ENCODE data around the gene CLP1. TPM values are rescaled to one million over a fixed set of nuclear protein-coding genes. Genes with fewer than 3 reads are reported as not detected.
"Not testable (repeated sequence)": the region's sequence is repeated elsewhere in the genome, so short reads cannot be mapped to it uniquely, and the experiment has no call there.

Gene CLP1
- total RNA-seq, 4 donors from 2014 or later, result 6.3 to 15.1 (median 7.8) TPM

GRCh38 chr11:57703341-57703740 is 45.8 kb downstream of the CLP1 start:
- TF ChIP-seq CTCF (IDR thresholded peaks at IDR 0.05), result no peak
- TF ChIP-seq EP300 (IDR thresholded peaks at IDR 0.05), result no peak
- TF ChIP-seq POLR2A (IDR thresholded peaks at IDR 0.05), result no peak
- H3K36me3 ChIP-seq, result peaks cover 3 to 77% (median 17%) of the 10 kb centered on the region in 3 donors
- DNase-seq (ENCODE audit: low spot score in 2 of 2), result no peak
- peaks cover 0 to 3% (median 0%) of the 10 kb centered on the region in 4 donors for H3K4me1 ChIP-seq
- 73 to 90% methylated on average over 4 of the region's 4 CpGs for WGBS, 2 donors
- no peak overlapping the region for H3K4me3 ChIP-seq
- no peak overlapping the region for H3K27ac ChIP-seq
- H3K27me3 ChIP-seq, result no peaks in the 10 kb centered on the region
- no peaks in the 10 kb centered on the region for H3K9me3 ChIP-seq

GRCh38 chr11:57704932-57705331 is 47.4 kb downstream of the CLP1 start:
- 95% methylated on average over 6 of the region's 6 CpGs for WGBS, 2 donors
- no peaks in the 10 kb centered on the region for H3K27me3 ChIP-seq
- H3K36me3 ChIP-seq, result peaks cover 0 to 61% (median 17%) of the 10 kb centered on the region in 3 donors
- H3K9me3 ChIP-seq, result no peaks in the 10 kb centered on the region
- DNase-seq (ENCODE audit: low spot score in 2 of 2), result no peak
- no peak for TF ChIP-seq CTCF (IDR thresholded peaks at IDR 0.05)
- no peak for TF ChIP-seq POLR2A (IDR thresholded peaks at IDR 0.05)
- no peak for TF ChIP-seq EP300 (IDR thresholded peaks at IDR 0.05)
- H3K27ac ChIP-seq, result no peak overlapping the region
- H3K4me1 ChIP-seq, result peaks cover 0 to 9% (median 0%) of the 10 kb centered on the region in 4 donors
- H3K4me3 ChIP-seq, result no peak overlapping the region

- WGBS, 2 donors, result 87 to 90% methylated on average over 8 of the region's 8 CpGs
- Histone ChIP-seq H3K36me3 (peaks cover 0 to 56% (median 17%) of the 10 kb centered on the region in 3 donors), H3K4me1 (peaks cover 0 to 14% (median 0%) of the 10 kb centered on the region in 4 donors)
- not testable (repeated sequence) for H3K27ac ChIP-seq; H3K27me3 ChIP-seq; DNase-seq (ENCODE audit: low spot score in 2 of 2); H3K4me3 ChIP-seq; H3K9me3 ChIP-seq
Measured at GRCh38 chr11:57705432-57705831, 47.9 kb downstream of the CLP1 start.

GRCh38 chr11:57709802-57710367 is 52.3 kb downstream of the CLP1 start:
- Histone ChIP-seq H3K9me3 (no peaks in the 10 kb centered on the region), H3K27me3 (no peaks in the 10 kb centered on the region), H3K36me3 (peaks cover 0 to 18% (median 1%) of the 10 kb centered on the region in 3 donors), H3K4me3 (no peak overlapping the region), H3K4me1 (peaks cover 0 to 42% (median 14%) of the 10 kb centered on the region in 4 donors), H3K27ac (no peak overlapping the region)
- 90 to 92% methylated on average over 5 of the region's 5 CpGs for WGBS, 2 donors
- no peak for TF ChIP-seq EP300 (IDR thresholded peaks at IDR 0.05)
- no peak for TF ChIP-seq POLR2A (IDR thresholded peaks at IDR 0.05)
- no peak for TF ChIP-seq CTCF (IDR thresholded peaks at IDR 0.05)
- no peak for DNase-seq (ENCODE audit: low spot score in 2 of 2)

Small RNA genes lying within 50 kb of the gene (small RNA-seq; reads per million reads assigned to genes)
- gene MIR130A, result 376 reads per million, percentile 97 among the genes with 10 or more reads in this experiment

Other genes with a start within 250 kb of the CLP1 start
- gene SLC43A3, start 230.6 kb upstream of the CLP1 start, total RNA-seq, result 100 to 1,000 TPM in 2 of 4 donors, 10 to 100 TPM in 2; 42.2 to 110 (median 94.7) TPM
- gene RTN4RL2, start 197.2 kb upstream of the CLP1 start, total RNA-seq, result 1 to 10 TPM in 1 of 4 donors, under 1 TPM in 2, not detected in 1; 0.20 to 1.5 (median 0.42) TPM
- gene SLC43A1, start 142.1 kb upstream of the CLP1 start, total RNA-seq, result 10 to 100 TPM; 35.8 to 47.3 (median 42.4) TPM
- gene TIMM10, start 127.0 kb upstream of the CLP1 start, total RNA-seq, result 10 to 100 TPM; 20.2 to 51.6 (median 40.1) TPM
- not detected for gene SMTNL1, start 120.2 kb upstream of the CLP1 start, total RNA-seq
- gene UBE2L6, start 90.1 kb upstream of the CLP1 start, total RNA-seq, result 10 to 100 TPM; 22.4 to 35.7 (median 25.5) TPM
- 100 to 1,000 TPM; 508 to 826 (median 607) TPM for gene SERPING1, start 60.1 kb upstream of the CLP1 start, total RNA-seq
- 1 to 10 TPM in 1 of 4 donors, under 1 TPM in 3; 0.30 to 1.7 (median 0.41) TPM for gene YPEL4, start 7.8 kb upstream of the CLP1 start, total RNA-seq
- 10 to 100 TPM; 26.0 to 57.3 (median 33.7) TPM for gene ZDHHC5, start 10.4 kb downstream of the CLP1 start, total RNA-seq
- gene MED19, start 54.5 kb downstream of the CLP1 start, total RNA-seq, result 10 to 100 TPM; 11.9 to 17.3 (median 15.4) TPM
- 10 to 100 TPM; 54.3 to 89.4 (median 71.7) TPM for gene TMX2, start 54.8 kb downstream of the CLP1 start, total RNA-seq
- gene SELENOH, start 83.7 kb downstream of the CLP1 start, total RNA-seq, result 100 to 1,000 TPM in 3 of 4 donors, 10 to 100 TPM in 1; 78.1 to 146 (median 118) TPM
- gene BTBD18, start 94.1 kb downstream of the CLP1 start, total RNA-seq, result not detected
- 100 to 1,000 TPM; 104 to 128 (median 124) TPM for gene CTNND1, start 104.0 kb downstream of the CLP1 start, total RNA-seq

Data from tibial nerve (tissue), 4 donors.